OCI-LY7 (cell line): ENCODE data around the gene RELN.

Experiments
- CTCF ChIP-seq: fragments of 200-600 bp; sonication (generic); conservative IDR thresholded peaks from 2 replicates; pipeline ENCODE4 v1.5.1; 2014; ENCODE audit warnings: mild to moderate bottlenecking, antibody characterized with exemption, low read length, moderate library complexity, mixed read lengths
- EZH2phosphoT487 ChIP-seq: fragments of 200-600 bp; sonication (generic); IDR thresholded peaks from 2 replicates; pipeline ENCODE4 v1.6.1; 2018; ENCODE audit warnings: low read depth, borderline replicate concordance, mild to moderate bottlenecking, mixed run types, antibody characterized with exemption, low read length, moderate library complexity, mixed read lengths

- TF ChIP-seq CTCF (no peak), EZH2phosphoT487 (no peak)
Measured at GRCh38 chr7:103628742-103629141, 360.7 kb downstream of the RELN start.
